Measurements from ENCODE around the gene GABRB2.

The GABRB2 gene

GRCh38 chr5:161507591-161507990 lies 38.9 kb downstream of the GABRB2 start:
- TF ChIP-seq TAF1 (IDR thresholded peaks at IDR 0.05; ENCODE audit: borderline replicate concordance, insufficient read depth, low read length) (no peak), REST (IDR thresholded peaks at IDR 0.05; ENCODE audit: insufficient read depth in 1 of 2, low read depth in 2 of 2, low read length in 2 of 2) (no peak), FOXP2 (optimal IDR thresholded peaks at IDR 0.05; ENCODE audit: borderline replicate concordance, extremely low read depth, extremely low read length, insufficient read depth) (no peak), POLR2AphosphoS5 (IDR thresholded peaks at IDR 0.05; ENCODE audit: low read depth, low read length) (no peak), SIN3A (IDR thresholded peaks at IDR 0.05; ENCODE audit: borderline replicate concordance, insufficient read depth, low read length) (no peak)

- no peak for TF ChIP-seq TAF1 (IDR thresholded peaks at IDR 0.05; ENCODE audit: borderline replicate concordance, insufficient read depth, low read length)
- no peak for TF ChIP-seq POLR2AphosphoS5 (IDR thresholded peaks at IDR 0.05; ENCODE audit: low read depth, low read length)
- TF ChIP-seq REST (IDR thresholded peaks at IDR 0.05; ENCODE audit: insufficient read depth in 1 of 2, low read depth in 2 of 2, low read length in 2 of 2) = no peak
- TF ChIP-seq FOXP2 (optimal IDR thresholded peaks at IDR 0.05; ENCODE audit: borderline replicate concordance, extremely low read depth, extremely low read length, insufficient read depth) = no peak
- TF ChIP-seq SIN3A (IDR thresholded peaks at IDR 0.05; ENCODE audit: borderline replicate concordance, insufficient read depth, low read length) = no peak
These were observed 48.0 kb downstream of the GABRB2 start for GRCh38 chr5:161498531-161498930.

- TF ChIP-seq REST (IDR thresholded peaks at IDR 0.05; ENCODE audit: insufficient read depth in 1 of 2, low read depth in 2 of 2, low read length in 2 of 2) = no peak
- no peak for TF ChIP-seq TAF1 (IDR thresholded peaks at IDR 0.05; ENCODE audit: borderline replicate concordance, insufficient read depth, low read length)
- TF ChIP-seq SIN3A (IDR thresholded peaks at IDR 0.05; ENCODE audit: borderline replicate concordance, insufficient read depth, low read length) = no peak
- TF ChIP-seq FOXP2 (optimal IDR thresholded peaks at IDR 0.05; ENCODE audit: borderline replicate concordance, extremely low read depth, extremely low read length, insufficient read depth) = no peak
- no peak for TF ChIP-seq POLR2AphosphoS5 (IDR thresholded peaks at IDR 0.05; ENCODE audit: low read depth, low read length)
These were observed 62.8 kb downstream of the GABRB2 start for GRCh38 chr5:161483721-161484120.

GRCh38 chr5:161481922-161482321 lies 64.6 kb downstream of the GABRB2 start:
- TF ChIP-seq REST (IDR thresholded peaks at IDR 0.05; ENCODE audit: insufficient read depth in 1 of 2, low read depth in 2 of 2, low read length in 2 of 2) = no peak
- TF ChIP-seq FOXP2 (optimal IDR thresholded peaks at IDR 0.05; ENCODE audit: borderline replicate concordance, extremely low read depth, extremely low read length, insufficient read depth) = no peak
- no peak for TF ChIP-seq POLR2AphosphoS5 (IDR thresholded peaks at IDR 0.05; ENCODE audit: low read depth, low read length)
- TF ChIP-seq TAF1 (IDR thresholded peaks at IDR 0.05; ENCODE audit: borderline replicate concordance, insufficient read depth, low read length) = no peak
- TF ChIP-seq SIN3A (IDR thresholded peaks at IDR 0.05; ENCODE audit: borderline replicate concordance, insufficient read depth, low read length) = no peak

All from PFSK-1 (cell line).